ENCODE measurements around the gene STUB1.
"Not testable (repeated sequence)": the region's sequence is repeated elsewhere in the genome, so short reads cannot be mapped to it uniquely, and the experiment has no call there.

The STUB1 gene

GRCh38 chr16:709566-710499, 29.6 kb downstream of the STUB1 start:
- no peak for DNase-seq (ENCODE audit: low spot score)
- no peak overlapping the region for H3K27ac Mint-ChIP-seq
- H3K4me3 Mint-ChIP-seq: no peak overlapping the region
- no peaks in the 10 kb centered on the region for H3K36me3 Mint-ChIP-seq (ENCODE audit: low read depth)
- H3K27me3 Mint-ChIP-seq (ENCODE audit: low read depth): peaks cover 42% of the 10 kb centered on the region
- H3K9me3 Mint-ChIP-seq: no peaks in the 10 kb centered on the region
- H3K4me1 Mint-ChIP-seq (ENCODE audit: low read depth): no peaks in the 10 kb centered on the region

DNA sequence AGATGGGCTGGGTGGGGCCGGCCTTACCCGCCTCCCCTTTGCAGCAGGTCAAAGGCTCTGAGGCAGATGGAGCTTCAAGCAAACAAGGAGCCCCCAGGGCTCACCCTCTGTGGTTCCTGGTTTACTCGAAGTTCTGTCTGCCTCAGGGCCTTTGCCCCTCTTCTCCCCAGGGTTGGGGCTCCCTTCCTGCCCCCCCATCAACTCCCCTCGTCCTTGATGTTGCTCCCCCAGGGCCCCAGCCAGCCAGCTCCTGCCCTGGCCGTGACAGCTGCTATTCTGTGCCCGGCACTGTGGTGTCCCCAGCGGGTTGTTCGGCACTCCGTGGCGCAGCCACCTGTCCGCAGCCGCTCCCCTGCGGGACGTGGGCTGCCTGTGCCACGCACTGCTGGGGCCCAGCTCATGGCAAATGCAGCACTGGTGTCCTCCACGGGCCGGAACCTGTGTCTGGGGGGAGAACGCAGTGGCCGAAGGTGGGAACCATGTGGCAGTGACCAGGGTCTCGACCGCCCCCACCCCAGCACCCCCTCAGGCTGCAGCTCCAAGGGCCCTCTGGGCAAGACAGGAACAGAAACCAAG, 30.4 kb downstream of the STUB1 start:
- Mint-ChIP-seq H3K9me3 (no peaks in the 10 kb centered on the region), H3K36me3 (ENCODE audit: low read depth) (no peaks in the 10 kb centered on the region), H3K4me3 (no peak overlapping the region), H3K27me3 (ENCODE audit: low read depth) (peaks cover 42% of the 10 kb centered on the region), H3K4me1 (ENCODE audit: low read depth) (no peaks in the 10 kb centered on the region), H3K27ac (no peak overlapping the region)
- DNase-seq (ENCODE audit: low spot score): no peak

DNA sequence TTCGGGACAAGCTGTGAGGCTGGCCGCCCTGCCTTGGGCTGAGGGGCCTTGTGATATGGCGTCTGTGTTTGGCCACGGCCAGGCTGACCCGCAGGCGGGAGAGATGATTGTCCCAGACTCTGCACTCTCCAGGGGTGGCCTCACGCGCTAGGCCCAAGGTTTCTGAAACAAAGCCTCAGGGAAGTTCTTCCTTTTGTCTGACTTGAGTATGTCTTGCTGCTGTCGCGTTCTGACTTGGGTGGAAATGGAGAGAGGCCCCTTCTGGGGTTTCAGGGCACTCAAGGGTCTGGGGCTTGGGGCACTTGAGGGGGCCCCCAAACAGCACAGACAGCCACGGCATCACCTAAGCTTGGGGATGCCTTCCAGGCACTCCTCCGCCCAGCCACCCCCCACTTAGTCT, 30.9 kb downstream of the STUB1 start:
- no peak overlapping the region for H3K4me3 Mint-ChIP-seq
- no peak overlapping the region for H3K27ac Mint-ChIP-seq
- no peaks in the 10 kb centered on the region for H3K9me3 Mint-ChIP-seq
- no peak for DNase-seq (ENCODE audit: low spot score)
- no peaks in the 10 kb centered on the region for H3K4me1 Mint-ChIP-seq (ENCODE audit: low read depth)
- no peaks in the 10 kb centered on the region for H3K36me3 Mint-ChIP-seq (ENCODE audit: low read depth)
- H3K27me3 Mint-ChIP-seq (ENCODE audit: low read depth): peaks cover 46% of the 10 kb centered on the region

DNA sequence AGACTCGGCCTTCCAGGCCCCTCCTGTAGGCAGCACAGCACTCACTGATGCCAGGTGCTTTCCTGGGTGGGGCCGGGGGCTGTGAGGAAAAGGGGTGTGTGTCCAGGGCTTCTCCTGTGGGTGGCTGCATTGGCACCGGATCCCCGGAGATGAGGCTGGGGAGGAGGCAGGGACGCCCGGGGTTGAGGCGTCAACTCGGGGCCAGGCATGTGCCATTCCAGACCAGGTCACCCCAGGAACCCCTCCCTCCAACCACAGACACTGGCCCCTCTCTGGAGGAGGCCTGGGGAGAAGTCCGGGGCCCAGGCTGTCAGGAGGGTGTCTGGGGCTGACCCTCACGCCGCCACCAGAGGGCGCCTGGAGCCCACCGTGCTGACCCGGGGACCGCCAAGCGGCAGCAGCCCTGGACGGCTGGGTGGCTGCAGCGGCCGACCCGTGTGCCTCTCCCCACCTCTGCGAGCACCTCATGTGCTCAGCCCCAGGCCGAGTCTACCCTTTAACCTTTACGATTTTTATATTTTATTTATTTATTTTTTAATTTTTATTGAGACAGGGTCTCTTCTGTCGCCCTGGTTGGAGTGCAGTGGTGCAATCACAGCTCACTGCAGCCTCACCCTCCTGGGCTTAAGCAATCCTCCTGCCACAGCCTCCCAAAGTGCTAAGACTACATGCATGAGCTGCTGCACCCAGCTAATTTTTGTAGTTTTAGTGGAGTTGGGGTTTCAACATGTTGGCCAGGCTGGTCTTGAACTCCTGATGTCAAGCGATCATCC, 31.5 kb downstream of the STUB1 start:
- no peak overlapping the region for H3K4me3 Mint-ChIP-seq
- H3K27ac Mint-ChIP-seq: no peak overlapping the region
- no peaks in the 10 kb centered on the region for H3K4me1 Mint-ChIP-seq (ENCODE audit: low read depth)
- peak; percentile 76 for DNase-seq (ENCODE audit: low spot score)
- no peaks in the 10 kb centered on the region for H3K36me3 Mint-ChIP-seq (ENCODE audit: low read depth)
- H3K27me3 Mint-ChIP-seq (ENCODE audit: low read depth): peaks cover 44% of the 10 kb centered on the region
- H3K9me3 Mint-ChIP-seq: no peaks in the 10 kb centered on the region

DNA sequence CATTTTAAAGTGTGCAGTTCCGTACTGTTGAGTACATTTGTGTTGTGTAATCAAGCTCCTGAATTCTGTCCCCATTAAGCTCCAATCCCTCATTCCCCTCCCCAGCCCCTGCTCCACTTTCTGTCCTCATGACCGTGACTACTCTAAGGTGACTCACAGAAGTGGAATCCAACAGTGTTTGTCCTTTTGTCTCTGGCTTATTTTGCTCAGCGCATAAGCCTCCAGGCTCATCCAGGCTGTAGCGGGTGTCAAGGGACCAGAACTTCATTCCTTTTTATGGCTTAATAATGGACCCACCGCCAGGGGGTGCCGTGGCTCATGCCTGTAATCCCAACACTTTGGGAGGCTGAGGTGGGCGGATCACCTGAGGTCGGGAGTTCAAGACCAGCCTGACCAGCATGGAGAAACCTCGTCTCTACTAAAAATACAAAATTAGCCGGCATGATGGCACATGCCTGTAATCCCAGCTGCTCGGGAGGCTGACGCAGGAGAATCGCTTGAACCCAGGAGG, 32.6 kb downstream of the STUB1 start:
- DNase-seq (ENCODE audit: low spot score): peak; percentile 51
- not testable (repeated sequence) for H3K4me1 Mint-ChIP-seq (ENCODE audit: low read depth)

DNA sequence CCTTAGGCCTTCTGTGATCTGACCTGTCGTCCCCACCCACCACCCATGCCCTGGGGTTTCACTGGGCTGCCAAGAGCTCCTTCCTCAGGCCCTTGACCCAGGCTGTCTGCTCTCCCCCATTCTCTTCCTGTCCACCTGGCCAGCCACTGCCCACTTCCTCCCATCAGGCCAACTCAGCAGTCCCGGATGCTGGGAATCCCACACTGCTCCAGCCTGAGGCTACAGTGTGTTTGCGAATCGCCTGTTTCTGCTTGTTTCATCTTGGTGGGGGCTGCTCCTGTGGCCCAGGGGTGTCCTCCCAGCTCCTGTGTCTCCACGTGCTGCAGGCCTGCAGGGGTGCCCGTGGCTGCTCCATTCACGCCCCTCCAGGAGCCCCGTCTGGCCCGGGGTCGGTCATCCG, 33.9 kb downstream of the STUB1 start:
- Mint-ChIP-seq H3K4me3 (no peak overlapping the region), H3K27ac (no peak overlapping the region), H3K4me1 (ENCODE audit: low read depth) (no peaks in the 10 kb centered on the region), H3K9me3 (no peaks in the 10 kb centered on the region), H3K36me3 (ENCODE audit: low read depth) (no peaks in the 10 kb centered on the region), H3K27me3 (ENCODE audit: low read depth) (peaks cover 23% of the 10 kb centered on the region)
- no peak for DNase-seq (ENCODE audit: low spot score)

More for the DNA sequence above, 32.6 kb downstream of the STUB1 start:
- not testable (repeated sequence) for H3K9me3 Mint-ChIP-seq; H3K27ac Mint-ChIP-seq; H3K36me3 Mint-ChIP-seq (ENCODE audit: low read depth); H3K4me3 Mint-ChIP-seq
- H3K27me3 Mint-ChIP-seq (ENCODE audit: low read depth): peaks cover 35% of the 10 kb centered on the region

GRCh38 chr16:714558-715476, 34.6 kb downstream of the STUB1 start, which contains the start of gene METRN:
Gene METRN, plus strand, starts transcription at chr16:715118. Its CDS starts 172 bp downstream, at chr16:715290.
- Mint-ChIP-seq H3K27me3 (ENCODE audit: low read depth) (peaks cover 17% of the 10 kb centered on the region), H3K4me1 (ENCODE audit: low read depth) (no peaks in the 10 kb centered on the region), H3K9me3 (no peaks in the 10 kb centered on the region), H3K4me3 (peak within 1 kb of the TSS; percentile 24), H3K27ac (no peak within 1 kb of the TSS), H3K36me3 (ENCODE audit: low read depth) (no peaks in the 10 kb centered on the region)
- peak; percentile 92 for DNase-seq (ENCODE audit: low spot score)

GRCh38 chr16:715477-716199, 35.4 kb downstream of the STUB1 start:
- H3K4me1 Mint-ChIP-seq (ENCODE audit: low read depth): peaks cover 3% of the 10 kb centered on the region
- H3K27me3 Mint-ChIP-seq (ENCODE audit: low read depth): peaks cover 17% of the 10 kb centered on the region
- H3K9me3 Mint-ChIP-seq: no peaks in the 10 kb centered on the region
- peak overlapping the region; percentile 24 for H3K4me3 Mint-ChIP-seq
- peak; percentile 40 for DNase-seq (ENCODE audit: low spot score)
- no peaks in the 10 kb centered on the region for H3K36me3 Mint-ChIP-seq (ENCODE audit: low read depth)
- no peak overlapping the region for H3K27ac Mint-ChIP-seq

- H3K4me3 Mint-ChIP-seq: peak overlapping the region; percentile 49
- no peaks in the 10 kb centered on the region for H3K9me3 Mint-ChIP-seq
- no peak for DNase-seq (ENCODE audit: low spot score)
- no peaks in the 10 kb centered on the region for H3K36me3 Mint-ChIP-seq (ENCODE audit: low read depth)
- no peak overlapping the region for H3K27ac Mint-ChIP-seq
- peaks cover 3% of the 10 kb centered on the region for H3K4me1 Mint-ChIP-seq (ENCODE audit: low read depth)
- H3K27me3 Mint-ChIP-seq (ENCODE audit: low read depth): peaks cover 16% of the 10 kb centered on the region
Measured at GRCh38 chr16:716200-716568, 36.0 kb downstream of the STUB1 start.

DNA sequence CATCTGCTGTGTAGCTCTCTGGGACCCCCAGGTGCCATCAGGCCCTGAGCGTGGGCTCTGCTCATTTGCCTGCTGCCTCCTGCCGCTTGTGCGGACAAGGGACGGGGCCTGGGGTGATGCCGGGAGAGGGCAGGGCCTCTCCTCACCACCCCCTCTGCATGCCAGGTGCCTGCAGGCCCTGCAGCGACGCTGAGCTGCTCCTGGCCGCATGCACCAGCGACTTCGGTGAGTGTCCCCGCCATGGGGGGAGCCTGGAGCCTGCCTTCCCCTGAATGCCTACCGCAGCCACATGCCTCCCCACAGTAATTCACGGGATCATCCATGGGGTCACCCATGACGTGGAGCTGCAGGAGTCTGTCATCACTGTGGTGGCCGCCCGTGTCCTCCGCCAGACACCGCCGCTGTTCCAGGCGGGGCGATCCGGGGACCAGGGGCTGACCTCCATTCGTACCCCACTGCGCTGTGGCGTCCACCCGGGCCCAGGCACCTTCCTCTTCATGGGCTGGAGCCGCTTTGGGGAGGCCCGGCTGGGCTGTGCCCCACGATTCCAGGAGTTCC, 36.6 kb downstream of the STUB1 start:
- Mint-ChIP-seq H3K4me3 (no peak overlapping the region), H3K27ac (no peak overlapping the region), H3K4me1 (ENCODE audit: low read depth) (peaks cover 3% of the 10 kb centered on the region), H3K27me3 (ENCODE audit: low read depth) (peaks cover 15% of the 10 kb centered on the region), H3K9me3 (no peaks in the 10 kb centered on the region), H3K36me3 (ENCODE audit: low read depth) (no peaks in the 10 kb centered on the region)
- no peak for DNase-seq (ENCODE audit: low spot score)

- H3K27me3 Mint-ChIP-seq (ENCODE audit: low read depth): peaks cover 14% of the 10 kb centered on the region
- H3K9me3 Mint-ChIP-seq: no peaks in the 10 kb centered on the region
- H3K36me3 Mint-ChIP-seq (ENCODE audit: low read depth): no peaks in the 10 kb centered on the region
- DNase-seq (ENCODE audit: low spot score): no peak
- H3K4me3 Mint-ChIP-seq: no peak overlapping the region
- no peak overlapping the region for H3K27ac Mint-ChIP-seq
- H3K4me1 Mint-ChIP-seq (ENCODE audit: low read depth): peaks cover 3% of the 10 kb centered on the region
Measured at GRCh38 chr16:717450-718245, 37.4 kb downstream of the STUB1 start.

GRCh38 chr16:718389-718788, 38.2 kb downstream of the STUB1 start:
- no peak overlapping the region for H3K27ac Mint-ChIP-seq
- no peak overlapping the region for H3K4me3 Mint-ChIP-seq
- DNase-seq (ENCODE audit: low spot score): no peak
- no peaks in the 10 kb centered on the region for H3K36me3 Mint-ChIP-seq (ENCODE audit: low read depth)
- H3K4me1 Mint-ChIP-seq (ENCODE audit: low read depth): peaks cover 3% of the 10 kb centered on the region
- H3K9me3 Mint-ChIP-seq: no peaks in the 10 kb centered on the region
- H3K27me3 Mint-ChIP-seq (ENCODE audit: low read depth): peaks cover 11% of the 10 kb centered on the region
